Erythroblast (primary cell): Measurements from ENCODE around the gene YIPF3.
A peak's percentile ranks its signal among the peaks of the same experiment; 100 is the strongest.
"Not testable (repeated sequence)": the region's sequence is repeated elsewhere in the genome, so short reads cannot be mapped to it uniquely, and the experiment has no call there.

ENCODE experiments used
- DNase-seq, 2 experiments: peaks; one replicate each; lab custom pipeline; 2025; lab: John Stamatoyannopoulos, UW
- GATA1 ChIP-seq: IDR thresholded peaks from 2 replicates; pipeline ENCODE4 v1.6.1; 2011; ENCODE audit warnings: low read depth, mild to moderate bottlenecking, control low read depth, low read length, moderate library complexity
- POLR2A ChIP-seq: IDR thresholded peaks from 2 replicates; pipeline ENCODE4 v1.6.1; 2011; ENCODE audit warnings: mild to moderate bottlenecking, low read length

Gene YIPF3

GRCh38 chr6:43516697-43517504 is at the start of gene YIPF3, which contains the start of gene POLR1C:
TSS of gene YIPF3 (minus strand) at chr6:43516926. CDS start at chr6:43516807, 119 bp downstream.
TSS of gene POLR1C (plus strand) at chr6:43517089. CDS start at chr6:43517110, 21 bp downstream.
- peak; percentile 98 to 99 for DNase-seq
- TF ChIP-seq POLR2A: peak; percentile 88
- no peak for TF ChIP-seq GATA1

GRCh38 chr6:43559328-43559727 is 42.6 kb upstream of the YIPF3 start:
- TF ChIP-seq GATA1 (no peak), POLR2A (no peak)
- DNase-seq: no peak

GRCh38 chr6:43557620-43558019 is 40.9 kb upstream of the YIPF3 start:
- DNase-seq: not testable (repeated sequence)

GRCh38 chr6:43547222-43547621 is 30.5 kb upstream of the YIPF3 start:
- DNase-seq: no peak
- TF ChIP-seq POLR2A (no peak), GATA1 (no peak)

GRCh38 chr6:43544461-43544860 is 27.7 kb upstream of the YIPF3 start:
- TF ChIP-seq POLR2A: no peak
- no peak for TF ChIP-seq GATA1
- DNase-seq: no peak

- TF ChIP-seq POLR2A (no peak), GATA1 (no peak)
- DNase-seq: no peak
Observed at GRCh38 chr6:43541774-43542471, 25.2 kb upstream of the YIPF3 start.

- DNase-seq: no peak
Observed at GRCh38 chr6:43540507-43540906, 23.8 kb upstream of the YIPF3 start.

GRCh38 chr6:43539409-43539808 is 22.7 kb upstream of the YIPF3 start:
- DNase-seq: not testable (repeated sequence)

More at GRCh38 chr6:43540507-43540906, 23.8 kb upstream of the YIPF3 start:
- TF ChIP-seq GATA1: no peak
- TF ChIP-seq POLR2A: no peak

- not testable (repeated sequence) for DNase-seq
Observed at GRCh38 chr6:43538986-43539385, 22.3 kb upstream of the YIPF3 start.

- TF ChIP-seq GATA1 (no peak), POLR2A (no peak)
- DNase-seq: no peak
Observed at GRCh38 chr6:43532201-43532600, 15.5 kb upstream of the YIPF3 start.

- DNase-seq: no peak
- TF ChIP-seq POLR2A (no peak), GATA1 (no peak)
Observed at GRCh38 chr6:43524483-43524961, 7.8 kb upstream of the YIPF3 start.

GRCh38 chr6:43523284-43523683 is 6.6 kb upstream of the YIPF3 start:
- no peak for TF ChIP-seq GATA1
- TF ChIP-seq POLR2A: no peak
- DNase-seq: no peak

GRCh38 chr6:43522547-43523261 is 6.0 kb upstream of the YIPF3 start:
- DNase-seq: no peak
- TF ChIP-seq POLR2A (no peak), GATA1 (no peak)

- TF ChIP-seq POLR2A (no peak), GATA1 (no peak)
- DNase-seq: no peak
Observed at GRCh38 chr6:43521836-43522235, 5.1 kb upstream of the YIPF3 start.
